T-helper 1 cell treated with Interleukin-12 subunit alpha and Interleukin-12 subunit beta and Interleukin-4 antibody, amounts not matched to agents 30 μg/mL and 1 μg/mL, for 36 hours (primary cell): ENCODE measurements around the gene DCLK1.
"Not testable (repeated sequence)": the region's sequence is repeated elsewhere in the genome, so short reads cannot be mapped to it uniquely, and the experiment has no call there.

ENCODE experiments used
- H3K27ac Mint-ChIP-seq: one replicate; pipeline ENCODE4 v1.8.0; 2021; ENCODE audit warnings: mild to moderate bottlenecking, mixed read lengths
- H3K27me3 Mint-ChIP-seq: one replicate; pipeline ENCODE4 v1.8.0; 2021; ENCODE audit warnings: low read depth, mixed read lengths
- H3K36me3 Mint-ChIP-seq: one replicate; pipeline ENCODE4 v1.8.0; 2021; ENCODE audit warnings: low read depth, mixed read lengths
- H3K4me1 Mint-ChIP-seq: one replicate; pipeline ENCODE4 v1.8.0; 2021; ENCODE audit warnings: low read depth, mixed read lengths
- H3K4me3 Mint-ChIP-seq: one replicate; pipeline ENCODE4 v1.8.0; 2021; ENCODE audit warnings: mild to moderate bottlenecking, moderate library complexity, mixed read lengths
- H3K9me3 Mint-ChIP-seq: one replicate; pipeline ENCODE4 v1.8.0; 2021; ENCODE audit warnings: mixed read lengths

Gene DCLK1

DNA sequence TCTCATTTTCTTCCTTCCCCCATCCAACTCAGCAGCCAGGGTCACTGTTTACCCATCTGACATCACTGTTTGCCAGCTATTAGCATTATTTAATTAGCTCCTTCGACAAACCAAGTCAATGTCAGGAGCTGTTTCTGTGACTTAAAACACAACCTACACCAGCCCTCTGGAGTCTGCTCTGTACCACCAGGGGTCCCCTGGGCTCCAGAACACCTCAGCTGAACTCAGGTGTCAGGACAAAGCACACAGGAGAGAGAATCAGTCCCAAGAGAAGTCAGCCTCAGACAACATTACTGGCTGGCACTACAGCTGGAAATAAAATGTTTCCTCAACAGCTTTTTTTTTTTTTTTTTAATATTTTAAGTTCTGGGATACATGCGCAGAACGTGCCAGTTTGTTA is 45.1 kb downstream of the DCLK1 start:
- Mint-ChIP-seq H3K4me1 (no peaks in the 10 kb centered on the region), H3K27ac (no peak overlapping the region), H3K4me3 (no peak overlapping the region), H3K9me3 (peaks cover 13% of the 10 kb centered on the region), H3K36me3 (no peaks in the 10 kb centered on the region), H3K27me3 (no peaks in the 10 kb centered on the region)

DNA sequence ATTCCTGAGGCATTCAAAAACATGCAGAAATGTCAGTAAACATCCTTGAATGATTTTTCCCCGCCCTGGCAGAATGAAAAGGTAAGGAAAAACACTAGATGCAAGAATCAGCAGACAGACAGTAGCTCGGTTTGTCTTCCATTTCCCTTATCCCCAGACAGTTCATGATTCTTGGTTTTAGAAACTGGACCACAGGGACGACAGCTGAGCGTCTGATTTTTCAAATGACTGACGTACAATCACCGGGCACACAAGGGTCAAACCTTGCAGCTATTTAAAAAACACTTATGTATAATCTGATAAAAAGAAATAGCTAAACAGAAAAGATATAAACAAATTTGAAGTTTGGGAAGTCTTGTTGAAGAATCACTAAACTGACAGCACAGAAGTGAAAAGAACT is 47.1 kb downstream of the DCLK1 start:
- no peaks in the 10 kb centered on the region for H3K36me3 Mint-ChIP-seq
- no peaks in the 10 kb centered on the region for H3K27me3 Mint-ChIP-seq
- H3K4me3 Mint-ChIP-seq, result no peak overlapping the region
- peaks cover 8% of the 10 kb centered on the region for H3K9me3 Mint-ChIP-seq
- no peaks in the 10 kb centered on the region for H3K4me1 Mint-ChIP-seq
- H3K27ac Mint-ChIP-seq, result no peak overlapping the region

DNA sequence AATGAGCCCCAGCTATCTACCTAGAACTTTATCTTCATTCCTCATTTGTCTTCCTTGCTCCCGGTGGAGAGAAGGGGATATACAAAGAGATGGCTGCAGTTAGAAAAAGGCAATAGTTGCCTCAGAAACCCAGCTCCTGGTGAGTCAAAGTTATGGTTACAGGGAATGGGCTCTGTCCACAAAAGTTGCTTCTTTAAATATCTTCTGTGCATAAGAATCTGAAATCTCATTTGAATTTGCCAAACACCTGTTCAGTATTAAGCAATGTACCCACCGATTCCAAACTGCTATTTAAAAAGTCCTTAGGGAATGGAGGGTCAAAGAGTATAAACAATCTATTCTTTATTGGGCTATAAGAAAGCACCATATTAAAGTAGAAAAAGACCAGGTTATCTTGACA is 48.4 kb downstream of the DCLK1 start:
- Mint-ChIP-seq H3K4me1 (no peaks in the 10 kb centered on the region), H3K27me3 (no peaks in the 10 kb centered on the region), H3K4me3 (no peak overlapping the region), H3K27ac (no peak overlapping the region), H3K36me3 (no peaks in the 10 kb centered on the region), H3K9me3 (peaks cover 4% of the 10 kb centered on the region)

DNA sequence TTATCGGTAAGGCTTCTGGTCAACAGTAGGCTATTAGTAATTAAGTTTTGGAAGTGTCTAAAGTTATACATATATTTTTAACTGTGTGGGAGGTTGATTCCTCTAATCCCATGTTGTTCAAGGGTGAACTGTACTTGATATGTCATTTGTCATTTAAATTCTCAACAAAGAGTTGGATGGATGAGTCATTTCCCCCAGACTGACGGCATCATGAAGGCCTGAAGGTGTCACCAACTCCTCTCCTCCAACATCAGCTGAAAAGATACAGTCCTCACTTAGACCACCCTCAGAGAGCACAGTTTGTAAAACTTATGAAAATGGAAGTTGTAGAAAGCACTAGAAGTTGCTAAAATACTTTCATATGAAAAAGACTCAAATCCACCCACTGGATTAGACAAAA is 48.8 kb downstream of the DCLK1 start:
- Mint-ChIP-seq H3K4me1 (no peaks in the 10 kb centered on the region), H3K9me3 (peaks cover 4% of the 10 kb centered on the region), H3K4me3 (no peak overlapping the region), H3K27ac (no peak overlapping the region), H3K27me3 (no peaks in the 10 kb centered on the region), H3K36me3 (no peaks in the 10 kb centered on the region)

GRCh38 chr13:36076211-36076610 is 55.0 kb downstream of the DCLK1 start:
- H3K27me3 Mint-ChIP-seq, result no peaks in the 10 kb centered on the region
- H3K36me3 Mint-ChIP-seq, result no peaks in the 10 kb centered on the region
- no peak overlapping the region for H3K4me3 Mint-ChIP-seq
- H3K4me1 Mint-ChIP-seq, result no peaks in the 10 kb centered on the region
- no peak overlapping the region for H3K27ac Mint-ChIP-seq
- H3K9me3 Mint-ChIP-seq, result peaks cover 5% of the 10 kb centered on the region

DNA sequence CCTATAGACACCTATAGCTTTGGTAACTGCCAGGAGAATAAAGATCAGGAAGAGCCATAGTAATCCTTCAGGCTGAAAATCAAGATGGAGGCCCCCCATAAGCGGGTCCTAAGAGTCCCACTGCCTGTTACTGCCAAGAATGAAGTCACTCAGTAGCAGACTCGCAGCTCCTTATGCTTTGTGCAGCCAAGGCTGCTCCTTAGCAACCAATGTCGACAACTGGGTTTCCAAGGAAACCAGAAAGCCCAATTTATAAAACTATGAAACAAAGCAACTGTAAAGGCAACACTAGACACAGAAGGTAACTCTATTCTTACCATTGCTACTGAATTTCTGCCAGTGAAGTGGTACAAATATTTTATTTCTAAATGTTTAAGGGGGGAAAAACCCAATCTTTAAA is 56.5 kb downstream of the DCLK1 start:
- Mint-ChIP-seq H3K9me3 (peaks cover 5% of the 10 kb centered on the region), H3K27ac (no peak overlapping the region), H3K4me3 (no peak overlapping the region), H3K4me1 (no peaks in the 10 kb centered on the region), H3K36me3 (no peaks in the 10 kb centered on the region), H3K27me3 (no peaks in the 10 kb centered on the region)

GRCh38 chr13:36072152-36072935 is 58.8 kb downstream of the DCLK1 start:
- no peaks in the 10 kb centered on the region for H3K36me3 Mint-ChIP-seq
- H3K27me3 Mint-ChIP-seq, result no peaks in the 10 kb centered on the region
- no peak overlapping the region for H3K4me3 Mint-ChIP-seq
- H3K9me3 Mint-ChIP-seq, result peaks cover 5% of the 10 kb centered on the region
- no peaks in the 10 kb centered on the region for H3K4me1 Mint-ChIP-seq
- no peak overlapping the region for H3K27ac Mint-ChIP-seq

GRCh38 chr13:36070504-36071192 is 60.5 kb downstream of the DCLK1 start:
- not testable (repeated sequence) for H3K36me3 Mint-ChIP-seq, H3K27ac Mint-ChIP-seq, H3K9me3 Mint-ChIP-seq

DNA sequence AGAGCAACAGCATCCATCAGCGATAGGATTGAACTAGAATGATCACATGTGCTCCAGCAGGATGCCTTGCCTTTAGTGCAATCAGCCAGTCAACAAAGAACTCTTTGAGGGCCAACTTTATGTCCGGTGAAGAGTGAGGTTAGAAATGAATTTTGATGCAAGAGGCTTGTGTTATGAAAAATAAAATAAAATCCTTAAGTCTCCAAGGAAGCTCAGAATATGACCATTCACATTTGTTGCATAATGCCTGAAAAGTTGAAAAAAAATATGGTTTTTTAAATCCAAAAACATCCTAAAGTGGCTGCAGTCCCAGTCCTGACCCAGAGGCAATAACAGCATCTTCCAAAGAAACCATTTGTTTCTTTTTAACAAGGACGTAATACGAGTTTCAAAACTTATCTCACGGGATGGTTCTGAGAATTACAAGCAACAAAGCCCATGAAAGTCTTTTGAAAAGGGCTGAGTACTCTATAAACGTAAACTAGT is 61.3 kb downstream of the DCLK1 start:
- Mint-ChIP-seq H3K27ac (no peak overlapping the region), H3K36me3 (no peaks in the 10 kb centered on the region), H3K4me1 (no peaks in the 10 kb centered on the region), H3K9me3 (peaks cover 9% of the 10 kb centered on the region), H3K4me3 (no peak overlapping the region), H3K27me3 (no peaks in the 10 kb centered on the region)

More at GRCh38 chr13:36070504-36071192, 60.5 kb downstream of the DCLK1 start:
- not testable (repeated sequence) for H3K4me3 Mint-ChIP-seq, H3K27me3 Mint-ChIP-seq, H3K4me1 Mint-ChIP-seq

GRCh38 chr13:36068991-36069390 is 62.2 kb downstream of the DCLK1 start:
- Mint-ChIP-seq H3K36me3 (no peaks in the 10 kb centered on the region), H3K4me3 (no peak overlapping the region), H3K27ac (no peak overlapping the region), H3K27me3 (no peaks in the 10 kb centered on the region), H3K4me1 (no peaks in the 10 kb centered on the region), H3K9me3 (peaks cover 9% of the 10 kb centered on the region)

- no peaks in the 10 kb centered on the region for H3K27me3 Mint-ChIP-seq
- no peaks in the 10 kb centered on the region for H3K4me1 Mint-ChIP-seq
- no peak overlapping the region for H3K4me3 Mint-ChIP-seq
- no peak overlapping the region for H3K27ac Mint-ChIP-seq
- H3K9me3 Mint-ChIP-seq, result peaks cover 8% of the 10 kb centered on the region
- H3K36me3 Mint-ChIP-seq, result no peaks in the 10 kb centered on the region
Measured at GRCh38 chr13:36068566-36068965, 62.6 kb downstream of the DCLK1 start.

GRCh38 chr13:36067746-36068381 is 63.3 kb downstream of the DCLK1 start:
- Mint-ChIP-seq H3K9me3 (peaks cover 4% of the 10 kb centered on the region), H3K4me1 (no peaks in the 10 kb centered on the region), H3K36me3 (no peaks in the 10 kb centered on the region), H3K27ac (no peak overlapping the region), H3K27me3 (no peaks in the 10 kb centered on the region), H3K4me3 (no peak overlapping the region)

DNA sequence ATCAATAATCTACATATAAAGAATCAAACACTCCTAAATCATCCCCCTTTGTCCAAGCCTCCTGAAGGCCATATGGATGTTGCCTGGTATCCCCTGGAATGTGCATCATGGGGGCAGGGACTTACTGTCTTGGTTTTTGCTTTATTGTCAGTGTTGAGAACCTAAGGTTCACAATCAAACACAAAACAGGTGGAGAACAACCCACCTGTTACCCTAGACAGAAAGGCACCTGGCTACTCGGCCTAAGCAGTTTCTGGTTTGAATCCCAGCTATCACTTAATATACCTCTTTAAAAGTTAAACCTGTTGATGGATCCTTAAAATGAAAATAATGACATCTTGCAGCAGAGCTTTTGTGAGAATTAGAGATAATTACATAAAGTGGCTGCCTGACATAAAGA is 68.9 kb downstream of the DCLK1 start:
- Mint-ChIP-seq H3K9me3 (peaks cover 4% of the 10 kb centered on the region), H3K4me3 (no peak overlapping the region), H3K27ac (no peak overlapping the region), H3K36me3 (no peaks in the 10 kb centered on the region), H3K27me3 (no peaks in the 10 kb centered on the region), H3K4me1 (no peaks in the 10 kb centered on the region)

GRCh38 chr13:36061621-36062020 is 69.6 kb downstream of the DCLK1 start:
- Mint-ChIP-seq H3K9me3 (peaks cover 4% of the 10 kb centered on the region), H3K4me3 (no peak overlapping the region), H3K4me1 (no peaks in the 10 kb centered on the region), H3K36me3 (no peaks in the 10 kb centered on the region), H3K27ac (no peak overlapping the region), H3K27me3 (no peaks in the 10 kb centered on the region)

GRCh38 chr13:36061054-36061453 is 70.1 kb downstream of the DCLK1 start:
- H3K4me3 Mint-ChIP-seq, result no peak overlapping the region
- no peak overlapping the region for H3K27ac Mint-ChIP-seq
- no peaks in the 10 kb centered on the region for H3K9me3 Mint-ChIP-seq
- H3K36me3 Mint-ChIP-seq, result no peaks in the 10 kb centered on the region
- no peaks in the 10 kb centered on the region for H3K27me3 Mint-ChIP-seq
- no peaks in the 10 kb centered on the region for H3K4me1 Mint-ChIP-seq
